Heart left ventricle (tissue), 16 donors: ENCODE data around the gene FSD1L. TPM values are rescaled to one million over a fixed set of nuclear protein-coding genes. Genes with fewer than 3 reads are reported as not detected.
A peak's percentile ranks its signal among the peaks of the same experiment; 100 is the strongest.

ENCODE experiments used
- ATAC-seq, 4 donors: fragments of 200-7000 bp; cut with Tn5 transposase; one replicate each; pipeline ENCODE4 v1.9.1; 2020 to 2022; ENCODE audit warnings: moderate library complexity in 4 of 4, mild to moderate bottlenecking in 3 of 4, moderate number of reproducible peaks in 1 of 4
- DNase-seq, 5 donors: peaks; one replicate each; pipeline ENCODE4 v3.0.0-alpha.2; 2020
- H3K27ac ChIP-seq, 12 donors: fragments of 200-600 bp; sonication (generic) in 4 of 12; one replicate each; pipeline versions ENCODE4 v1.5.0 to v1.8.0; 2016 to 2022; ENCODE audit warnings: mild to moderate bottlenecking in 2 of 12
- H3K27me3 ChIP-seq, 9 donors: fragments of 200-600 bp; sonication (generic) in 2 of 9; one replicate each; pipeline versions ENCODE4 v1.5.1 to v1.8.0; 2016 to 2022; ENCODE audit warnings: mild to moderate bottlenecking in 3 of 9
- H3K36me3 ChIP-seq, 9 donors: fragments of 200-600 bp; sonication (generic) in 2 of 9; one replicate each; pipeline versions ENCODE4 v1.5.0 to v1.8.0; 2018 to 2022; ENCODE audit warnings: mild to moderate bottlenecking in 2 of 9
- H3K4me1 ChIP-seq, 12 donors: fragments of 200-600 bp; sonication (generic) in 4 of 12; one replicate each; pipeline versions ENCODE4 v1.5.0 to v1.8.0; 2016 to 2022; ENCODE audit warnings: mild to moderate bottlenecking in 3 of 12
- H3K4me3 ChIP-seq, 12 donors: fragments of 200-600 bp; sonication (generic) in 4 of 12; one replicate each; pipeline versions ENCODE4 v1.5.0 to v1.8.0; 2017 to 2022; ENCODE audit warnings: mild to moderate bottlenecking in 9 of 12, moderate library complexity in 4 of 12
- H3K9me3 ChIP-seq, 12 donors: fragments of 200-600 bp; sonication (generic) in 4 of 12; one replicate each; pipeline versions ENCODE4 v1.5.0 to v1.8.0; 2016 to 2022; ENCODE audit warnings: mild to moderate bottlenecking in 1 of 12
- CTCF ChIP-seq, 12 donors: fragments of 200-600 bp; sonication (generic) in 4 of 12; IDR thresholded peaks; one replicate each; pipeline versions ENCODE4 v1.5.0 to v1.8.0; 2018 to 2022; ENCODE audit warnings: antibody characterized with exemption in 12 of 12, mild to moderate bottlenecking in 5 of 12
- POLR2A ChIP-seq, 2 donors: fragments of 450-650 bp; IDR thresholded peaks; one replicate each; pipeline ENCODE4 v1.6.1; 2017; ENCODE audit warnings: antibody characterized with exemption in 2 of 2, mild to moderate bottlenecking in 2 of 2, moderate library complexity in 2 of 2
- WGBS, 4 donors: extraction: QIAGEN DNeasy Blood & Tissue Kit in 2 of 4; methylation state at CpG; one replicate each; pipeline versions ENCODE4 v1.1.5 to v1.1.7; 2013 to 2018; 5-methylcytosine and 5-hydroxymethylcytosine counted together
- intact Hi-C, 10 donors: fragments of 100-400 bp; cut with DNase I; formaldehyde crosslinking; loops; one replicate each; pipeline versions ENCODE4 v1.11.1 to v1.14.2; 2022
- long read RNA-seq, 3 donors: library from polyadenylated mRNA; unstranded; transcript quantifications; one replicate each; pipeline ENCODE4 v2.0.0, GENCODE V29; 2020 to 2021
- polyA plus RNA-seq, 2 donors: library from polyadenylated mRNA; stranded (reverse); fragments of 200-250 nt; gene quantifications; one replicate each; pipeline ENCODE4 v1.2.3, GENCODE V29; 2013
- total RNA-seq, 9 donors: library from RNA; depleted of rRNA in 2 of 9; stranded (reverse); fragments of >200 nt in 2 of 9; fragmentation: NEBNext Ultra II Directional in 3 of 9; extraction: Animal tissue kit (Norgen Biotek cat#: 25700) in 3 of 9; gene quantifications; one replicate each; pipeline versions ENCODE4 v1.1.0 to v1.2.4, GENCODE V29; 2016 to 2023
- donor health status: ischemic (EF 13 %, LVEDD 7.1; RV severe dilation, severe dysfunction).
- donor health status: healthy with polysubstance abuse.
- donor health status: DM: no; HTN: yes; CAD: no.
- donor health status: DM: no; HTN: no; CAD: no.
- donor health status: ischemic (EF 25% LVEDD 6.9; RV normal size, moderate dysfunction).
- donor health status: ischemic (EF 25% LVEDD 5.7; RV mildly dilated, moderate dysfunction).
- donor health status: healthy.
- donor health status: DM: yes; HTN: yes; CAD: no.
- donor health status: ischemic (EF 35%, LVEDD 5.7; RV mildly dilated, moderate dysfunction).
- donor health status: nonischemic (EF 11% LVEDD 7.7; RV severe dilation, severe dysfunction).
- donor health status: DM: yes; HTN: yes; CAD: no.
- donor health status: PGD.
- donor health status: ischemic (EF 29% LVEDD 5.4; RV normal size, mild dysfunction).
- donor health status: nonischemic (EF 23%, LVEDD 6.1; RV moderate dilation, normal function).

Gene FSD1L
- total RNA-seq (10 to 100 TPM in 2 of 9 donors, 1 to 10 TPM in 7; 3.7 to 14.0 (median 8.7) TPM), polyA plus RNA-seq (1 to 10 TPM; 2.1 to 4.4 TPM)
- long read RNA-seq, donor 1, partial matches to known transcripts: 1 of 4 reads
- long read RNA-seq, donor 1, other reads (novel, unspliced or antisense): 2 of 4 reads
- long read RNA-seq, donor 2, partial matches to known transcripts: 3 of 6 reads
- long read RNA-seq, donor 2, other reads (novel, unspliced or antisense): 3 of 6 reads
- long read RNA-seq, donor 3, partial matches to known transcripts: 2 of 6 reads
- long read RNA-seq, donor 3, other reads (novel, unspliced or antisense): 3 of 6 reads

GRCh38 chr9:105447814-105448812, at the start of gene FSD1L:
TSS of gene FSD1L (plus strand) at chr9:105448034. CDS start at chr9:105448221, 187 bp downstream.
- TF ChIP-seq CTCF (IDR thresholded peaks at IDR 0.05) (peak in 10 of 12 donors; percentile 27 to 50 (median 36)), POLR2A (IDR thresholded peaks at IDR 0.05) (peak in 1 of 2 donors; percentile 63)
- intact Hi-C loops: loop anchor here in 1 of 10 donors (10.0 kb wide), 1 partner anchor 267 kb away; no protein-coding TSS in a partner anchor

GRCh38 chr9:105399117-105399516, 48.7 kb upstream of the FSD1L start:
- TF ChIP-seq POLR2A (IDR thresholded peaks at IDR 0.05) (no peak), CTCF (IDR thresholded peaks at IDR 0.05) (no peak)
- no peaks in the 10 kb centered on the region for H3K9me3 ChIP-seq
- intact Hi-C loops: no loop called here
- DNase-seq: no peak
- H3K4me1 ChIP-seq: peaks cover 0 to 6% (median 0%) of the 10 kb centered on the region in 12 donors
- H3K27ac ChIP-seq: no peak overlapping the region
- H3K27me3 ChIP-seq: no peaks in the 10 kb centered on the region
- H3K4me3 ChIP-seq: no peak overlapping the region
- no peak for ATAC-seq
- no peaks in the 10 kb centered on the region for H3K36me3 ChIP-seq
- 87 to 95% (median 93%) methylated on average over 2 of the region's 2 CpGs for WGBS, 4 donors

More at GRCh38 chr9:105447814-105448812, at the start of gene FSD1L:
- H3K9me3 ChIP-seq: no peaks in the 10 kb centered on the region
- H3K36me3 ChIP-seq: no peaks in the 10 kb centered on the region
- peak; percentile 94 to 98 (median 97) for DNase-seq
- H3K4me1 ChIP-seq: peaks cover 0 to 43% (median 17%) of the 10 kb centered on the region in 12 donors
- no peaks in the 10 kb centered on the region for H3K27me3 ChIP-seq
- H3K4me3 ChIP-seq: peak within 1 kb of the TSS; percentile 69 to 99 (median 84)
- 0 to 2% (median 1%) methylated on average over 23 to 87 of the region's 87 CpGs for WGBS, 4 donors
- H3K27ac ChIP-seq: peak within 1 kb of the TSS; percentile 45 to 93 (median 80)
- ATAC-seq: peak; percentile 92 to 98 (median 97)

- Histone ChIP-seq H3K27ac (no peak overlapping the region), H3K4me3 (no peak overlapping the region), H3K36me3 (no peaks in the 10 kb centered on the region), H3K4me1 (peaks cover 0 to 6% (median 0%) of the 10 kb centered on the region in 12 donors), H3K9me3 (no peaks in the 10 kb centered on the region), H3K27me3 (no peaks in the 10 kb centered on the region)
- no peak for TF ChIP-seq POLR2A (IDR thresholded peaks at IDR 0.05)
- TF ChIP-seq CTCF (IDR thresholded peaks at IDR 0.05): peak in 4 of 12 donors; percentile 6 to 20 (median 12)
- DNase-seq (no peak), ATAC-seq (peak in 2 of 4 donors; percentile 24 to 52)
- WGBS, 4 donors: 26 to 38% (median 33%) methylated on average over 3 of the region's 3 CpGs
- intact Hi-C loops: loop anchor here in 1 of 10 donors (5.0 kb wide), 1 partner anchor 159 kb away; the partner anchor contains the start of gene SLC44A1
These were observed 46.2 kb upstream of the FSD1L start for GRCh38 chr9:105401651-105402050.
